Globus pallidus (tissue), 1 donor: ENCODE measurements around the gene NAA25.
"Not testable (repeated sequence)": the region's sequence is repeated elsewhere in the genome, so short reads cannot be mapped to it uniquely, and the experiment has no call there.

ENCODE experiments used
- DNase-seq: peaks from one replicate; pipeline ENCODE4 v3.0.0-alpha.2; 2015; ENCODE audit warnings: low spot score

NAA25 gene

DNA sequence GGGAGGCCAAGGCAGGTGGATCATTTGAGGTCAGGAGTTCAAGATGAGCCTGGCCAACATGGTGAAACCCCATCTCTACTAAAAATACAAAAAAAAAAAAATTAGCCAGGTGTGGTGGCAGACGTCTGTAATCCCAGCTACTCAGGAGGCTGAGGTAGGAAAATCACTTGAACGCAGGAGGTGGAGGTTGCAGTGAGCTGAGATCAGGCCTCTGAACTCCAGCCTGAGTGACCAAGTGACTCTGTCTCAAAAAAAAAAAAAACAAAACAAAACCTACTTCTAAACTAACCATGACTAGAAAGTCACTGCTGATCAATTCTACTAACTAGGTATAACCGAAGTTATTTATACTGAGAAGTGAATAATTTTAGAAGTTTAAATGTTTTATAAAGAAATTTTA lies 99.0 kb downstream of the NAA25 start:
- not testable (repeated sequence) for DNase-seq

DNA sequence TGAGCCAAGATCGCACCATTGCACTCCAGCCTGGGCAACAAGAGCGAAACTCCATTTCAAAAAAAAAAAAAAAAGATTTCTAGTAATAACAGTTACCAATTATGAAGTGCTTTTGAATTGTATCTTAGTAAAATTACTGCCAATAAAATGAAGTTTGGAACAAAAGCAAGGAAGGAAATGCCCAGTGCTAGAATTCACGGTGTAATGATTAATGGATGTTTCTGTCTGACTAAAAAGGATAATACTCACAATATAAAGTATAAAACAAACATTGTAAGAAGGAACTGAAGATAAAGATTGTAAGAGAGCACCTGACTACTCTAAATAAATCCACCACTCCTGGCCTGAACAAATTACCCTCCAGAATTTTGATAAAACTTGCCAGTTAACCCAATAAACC lies 99.7 kb downstream of the NAA25 start:
- no peak for DNase-seq

GRCh38 chr12:112007945-112008344 lies 100.6 kb downstream of the NAA25 start:
- no peak for DNase-seq

DNA sequence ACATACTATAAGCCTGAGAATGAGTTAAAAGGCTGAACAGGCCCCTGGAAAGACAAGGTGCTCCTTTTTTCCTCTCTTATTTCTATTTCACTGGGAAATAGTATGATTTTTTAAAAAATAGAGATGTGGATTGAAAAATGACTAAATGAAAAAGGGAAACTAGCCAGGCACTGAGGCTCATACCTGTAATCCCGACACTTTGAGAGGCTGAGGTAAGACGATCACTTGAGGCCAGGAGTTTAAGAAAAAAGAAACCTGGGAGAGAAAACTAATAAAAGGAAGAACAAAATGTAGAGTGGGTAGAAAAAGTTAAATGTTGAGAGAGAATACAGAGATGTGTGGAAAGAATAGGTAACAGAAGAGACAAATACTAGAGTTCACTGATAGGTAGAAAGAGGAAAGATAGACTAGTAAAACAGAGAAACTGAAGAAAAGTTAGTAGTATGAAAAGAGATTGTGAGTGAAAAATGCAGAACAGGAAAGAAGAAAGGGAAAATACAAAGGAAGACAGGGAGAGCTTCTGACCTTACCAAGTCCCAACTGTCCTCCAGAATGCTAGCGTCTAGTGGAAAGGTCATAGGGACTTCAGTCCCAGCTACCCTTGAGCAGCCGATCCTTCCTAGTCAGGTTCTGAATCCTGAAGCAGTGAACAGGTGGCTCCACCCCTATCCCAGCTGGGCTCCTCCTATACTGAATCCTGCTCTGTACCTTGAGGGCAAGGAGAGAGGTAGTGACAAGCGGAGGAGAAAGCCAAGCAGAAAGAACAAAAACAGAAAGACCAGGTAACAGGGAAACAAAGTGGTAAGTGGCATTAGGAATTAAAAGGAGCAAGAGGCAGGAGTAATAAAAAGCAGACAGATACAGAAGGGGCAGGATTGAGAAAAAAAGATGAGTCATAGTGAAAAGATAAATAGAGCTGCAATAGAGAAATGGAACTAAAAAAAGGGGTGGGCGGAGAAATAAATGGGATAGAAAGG lies 102.9 kb downstream of the NAA25 start:
- no peak for DNase-seq

DNA sequence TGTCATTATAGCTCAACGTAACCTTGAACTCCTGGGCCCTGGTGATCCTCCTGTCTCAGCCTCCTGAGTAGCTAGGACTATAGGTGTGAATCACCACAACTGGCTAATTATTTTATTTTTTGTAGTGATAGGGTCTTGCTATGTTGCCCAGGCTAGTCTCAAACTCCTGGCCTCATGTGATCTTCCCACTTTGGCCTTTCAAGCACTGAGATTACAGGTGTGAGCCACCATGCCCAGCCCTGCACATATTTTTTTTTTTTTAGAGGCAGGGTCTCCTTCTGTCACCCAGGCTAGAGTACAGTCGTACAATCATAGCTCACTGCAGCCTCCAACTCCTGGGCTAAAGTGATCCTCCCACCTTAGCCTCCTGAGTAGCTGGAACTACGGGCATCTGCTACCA lies 104.5 kb downstream of the NAA25 start:
- no peak for DNase-seq

DNA sequence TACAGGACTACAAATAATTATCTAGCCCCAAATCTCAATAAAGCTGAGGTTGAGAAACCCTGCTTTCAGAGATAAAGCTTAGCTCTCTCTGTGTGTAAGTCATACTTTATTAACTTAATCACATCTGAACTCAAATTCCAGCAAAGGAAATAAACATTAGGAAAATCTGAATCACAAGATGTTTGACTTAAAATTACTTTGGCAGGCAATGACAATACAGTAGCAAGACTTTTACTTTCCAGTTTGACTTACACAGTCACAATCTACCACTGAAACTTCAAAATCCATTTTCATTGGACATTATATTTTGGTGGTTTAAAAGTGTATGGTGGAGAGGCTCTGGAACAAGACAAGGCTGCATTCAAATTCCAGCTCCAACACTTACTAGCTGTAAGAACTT lies 107.0 kb downstream of the NAA25 start:
- DNase-seq: no peak

DNA sequence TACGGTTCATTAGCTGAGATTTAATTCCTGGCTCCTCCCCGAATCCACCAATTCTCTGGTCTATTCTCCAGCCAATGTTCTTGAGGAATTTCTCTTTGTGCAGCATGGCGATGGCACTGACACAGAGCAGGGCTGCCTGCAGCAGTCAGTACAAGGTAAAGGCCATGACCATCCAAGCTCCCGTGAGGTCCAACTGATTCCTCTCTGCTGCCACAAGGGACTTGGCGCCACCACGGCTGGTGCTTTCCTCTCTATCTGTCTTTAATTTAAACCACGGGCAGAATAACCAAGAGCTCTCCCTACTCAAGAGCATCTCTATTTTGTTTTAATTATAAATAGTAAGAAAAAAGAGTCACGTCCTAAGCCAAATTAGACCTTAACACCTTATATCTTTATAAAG lies 107.8 kb downstream of the NAA25 start:
- no peak for DNase-seq

DNA sequence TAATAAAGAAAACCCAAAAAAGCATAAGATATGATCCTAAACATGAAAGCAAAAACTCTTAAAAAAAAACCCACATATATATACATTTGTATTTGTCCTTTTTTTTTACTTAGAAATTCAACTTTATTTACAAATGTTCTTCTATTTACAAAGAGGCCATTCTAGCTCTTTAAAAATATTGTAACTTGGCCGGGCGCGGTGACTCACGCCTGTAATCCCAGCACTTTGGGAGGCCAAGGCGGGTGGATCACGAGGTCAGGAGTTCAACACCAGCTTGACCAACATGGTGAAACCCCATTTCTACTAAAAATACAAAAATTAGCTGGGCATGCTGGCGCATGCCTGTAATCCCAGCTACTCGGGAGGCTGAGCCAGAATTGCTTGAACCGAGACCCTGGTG lies 109.5 kb downstream of the NAA25 start:
- not testable (repeated sequence) for DNase-seq

DNA sequence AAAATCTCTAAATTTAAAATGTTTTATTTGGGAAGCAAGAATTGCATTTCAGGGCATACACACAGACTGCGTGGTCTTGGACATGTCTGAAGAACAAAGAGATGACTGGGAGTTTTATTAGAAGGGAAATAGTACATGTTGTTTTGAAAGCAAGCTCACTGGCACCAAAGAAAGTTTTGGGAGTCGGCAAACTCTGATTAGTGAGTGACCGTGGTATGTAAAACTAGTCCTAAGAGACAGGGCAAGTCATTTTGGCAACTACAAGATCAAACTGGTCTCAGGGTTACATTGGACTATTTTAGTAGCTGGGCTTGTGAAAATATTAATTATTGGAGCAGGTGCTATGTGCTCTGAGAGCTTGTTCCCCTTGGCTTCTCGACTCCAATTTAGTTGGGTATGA lies 110.6 kb downstream of the NAA25 start:
- DNase-seq: no peak

DNA sequence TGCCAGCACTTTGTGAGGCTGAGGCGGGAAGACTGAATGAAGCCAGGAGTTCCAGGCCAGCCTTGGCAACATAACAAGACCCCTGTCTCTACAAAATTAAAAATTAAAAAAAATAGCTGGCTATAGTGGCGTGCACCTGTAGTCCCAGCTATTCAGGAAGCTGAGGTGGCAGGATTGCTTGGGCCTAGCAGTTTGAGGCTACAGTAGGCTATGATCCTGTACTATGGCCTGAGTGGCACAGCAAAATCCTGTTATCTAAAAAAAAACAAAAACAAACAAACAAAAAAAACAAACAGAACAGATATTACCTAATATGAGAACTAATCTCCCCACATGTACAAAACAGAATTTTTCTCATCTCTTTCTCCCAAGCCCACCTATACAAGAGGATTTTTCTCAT lies 111.3 kb downstream of the NAA25 start:
- DNase-seq: no peak

- no peak for DNase-seq
Observed at GRCh38 chr12:111995782-111996480, 112.7 kb downstream of the NAA25 start.

- not testable (repeated sequence) for DNase-seq
Observed at GRCh38 chr12:111994211-111995111, 114.1 kb downstream of the NAA25 start.

GRCh38 chr12:111993292-111994150 lies 115.1 kb downstream of the NAA25 start:
- no peak for DNase-seq

GRCh38 chr12:111992464-111992863 lies 116.1 kb downstream of the NAA25 start:
- DNase-seq: no peak

- DNase-seq: no peak
Observed at GRCh38 chr12:111991946-111992345, 116.6 kb downstream of the NAA25 start.

- no peak for DNase-seq
Observed at GRCh38 chr12:111991535-111991934, 117.0 kb downstream of the NAA25 start.

DNA sequence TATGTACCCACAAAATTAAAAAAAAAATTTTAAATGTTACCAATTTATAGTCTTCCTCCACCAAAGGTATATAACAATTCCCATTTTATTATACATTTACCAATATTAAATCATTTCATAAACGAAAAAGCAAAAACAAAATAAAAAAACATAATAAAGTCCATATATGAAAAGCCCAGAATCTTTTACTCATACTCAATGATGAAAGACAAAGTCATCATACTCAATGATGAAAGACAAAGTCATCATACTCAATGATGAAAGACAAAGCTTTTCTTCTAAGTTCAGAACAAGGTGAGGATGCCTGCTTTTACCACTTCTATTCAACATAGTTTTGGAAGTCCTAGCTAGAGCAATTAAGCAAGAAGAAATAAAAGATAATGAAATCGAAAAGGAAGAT lies 123.8 kb downstream of the NAA25 start:
- DNase-seq: no peak

GRCh38 chr12:111981987-111982386 lies 126.6 kb downstream of the NAA25 start:
- no peak for DNase-seq

DNA sequence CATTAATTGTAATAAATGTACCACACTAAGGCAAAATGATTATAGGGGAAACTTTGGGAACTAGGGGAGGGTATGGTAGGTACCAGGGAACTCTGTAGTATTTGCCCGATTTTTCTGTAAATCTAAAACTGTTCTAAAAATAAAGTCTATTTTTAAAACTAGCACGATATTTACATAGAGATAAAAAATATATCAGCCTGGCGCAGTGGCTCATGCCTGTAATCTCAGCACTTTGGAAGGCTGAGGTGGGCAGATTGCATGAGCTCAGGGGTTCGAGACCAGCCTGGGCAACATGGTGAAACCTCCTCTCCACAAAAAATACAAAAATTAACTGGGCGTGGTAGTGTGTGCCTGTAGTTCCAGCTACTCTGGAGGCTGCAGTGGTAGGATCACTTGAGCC lies 128.0 kb downstream of the NAA25 start:
- DNase-seq: no peak

DNA sequence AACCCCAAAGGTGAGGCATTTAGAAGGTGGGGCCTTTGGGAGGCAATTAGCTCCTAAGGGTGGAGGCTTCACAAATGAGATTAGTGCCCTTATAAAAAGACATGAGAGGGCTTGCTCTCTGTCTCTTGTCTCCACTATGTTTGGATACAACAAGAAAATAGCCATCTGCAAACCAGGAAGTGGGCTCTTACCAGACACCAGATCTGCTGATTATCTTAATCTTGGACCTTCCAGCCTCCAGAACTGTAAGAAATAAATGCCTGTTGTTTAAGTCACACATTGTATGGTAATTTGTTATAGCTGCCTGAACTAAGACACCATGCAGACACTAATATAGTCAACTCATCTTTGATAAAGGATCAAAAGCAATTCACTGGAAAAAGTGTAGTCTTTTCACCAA lies 130.0 kb downstream of the NAA25 start:
- no peak for DNase-seq

- no peak for DNase-seq
Observed at GRCh38 chr12:111976860-111977259, 131.7 kb downstream of the NAA25 start.
